Pancreas (tissue), 10 donors: ENCODE results near the gene LRRIQ4. TPM values are rescaled to one million over a fixed set of nuclear protein-coding genes. Genes with fewer than 3 reads are reported as not detected.
A peak's percentile ranks its signal among the peaks of the same experiment; 100 is the strongest.

Experiments
- ATAC-seq, 4 donors: fragments of 200-7000 bp; cut with Tn5 transposase; one replicate each; pipeline versions ENCODE4 v1.8.0 to v1.9.1; 2020; ENCODE audit warnings: mild to moderate bottlenecking in 4 of 4, moderate library complexity in 4 of 4
- DNase-seq, 6 donors: peaks; one replicate each; pipeline ENCODE4 v3.0.0-alpha.2; 2020
- FAIRE-seq: peaks from 2 replicates; lab custom pipeline; 2012; peaks lifted over from hg19 to GRCh38; lab: Jason Lieb, UNC
- H3K27ac ChIP-seq, 4 donors: fragments of 200-600 bp; sonication (generic); 1 replicate in 3 of 4; 2 replicates in 1 of 4; pipeline versions ENCODE4 v1.5.0 to v1.8.0; 2020
- H3K27me3 ChIP-seq, 4 donors: fragments of 200-600 bp; one replicate each; pipeline ENCODE4 v1.8.0; 2021
- H3K36me3 ChIP-seq, 3 donors: fragments of 200-600 bp; sonication (generic) in 1 of 3; one replicate each; pipeline versions ENCODE4 v1.5.0 to v1.8.0; 2020 to 2021
- H3K4me1 ChIP-seq, 3 donors: fragments of 200-600 bp; one replicate each; pipeline ENCODE4 v1.8.0; 2021
- H3K4me3 ChIP-seq, 4 donors: fragments of 200-600 bp; sonication (generic) in 2 of 4; one replicate each; pipeline versions ENCODE4 v1.5.0 to v1.8.0; 2020 to 2021
- H3K9me3 ChIP-seq, 4 donors: fragments of 200-600 bp; one replicate each; pipeline ENCODE4 v1.8.0; 2021
- CTCF ChIP-seq, 4 donors: fragments of 200-600 bp; sonication (generic) in 3 of 4; IDR thresholded peaks; one replicate each; pipeline versions ENCODE4 v1.5.0 to v1.8.0; 2021; ENCODE audit warnings: antibody characterized with exemption in 4 of 4
- WGBS, 2 donors: extraction: QIAGEN DNeasy Blood & Tissue Kit; methylation state at CpG; one replicate each; pipeline ENCODE4 v1.1.7; 2013; 5-methylcytosine and 5-hydroxymethylcytosine counted together
- intact Hi-C, 3 donors: fragments of 100-400 bp; cut with DNase I; formaldehyde crosslinking; loops; one replicate each; pipeline versions ENCODE4 v1.11.1 to v1.14.2; 2022
- polyA plus RNA-seq, 2 donors: library from polyadenylated mRNA; stranded (reverse); fragments of 200-250 nt; gene quantifications; one replicate each; pipeline ENCODE4 v1.2.3, GENCODE V29; 2013
- total RNA-seq, 6 donors: library from RNA; stranded (reverse); fragmentation: NEBNext Ultra II Directional in 4 of 6; extraction: Animal tissue kit (Norgen Biotek cat#: 25700) in 4 of 6; gene quantifications; one replicate each; pipeline versions ENCODE4 v1.2.1 to v1.2.4, GENCODE V29; 2021 to 2023
- donor health status: healthy with polysubstance abuse.
- donor health status: DM: no; HTN: no; CAD: no; lungs with moderate emphysema.
- donor health status: DM: no; HTN: no; CAD: no.
- donor health status: control.
- donor health status: control.
- donor health status: Bipolar disorder and iron deficiency.
- donor health status: DM: yes; HTN: yes; CAD: no.
- donor health status: DM: no; HTN: no; CAD: no.
- donor health status: DM: no; HTN: no; CAD: no.
- donor health status: DM: yes; HTN: yes; CAD: no.

LRRIQ4 gene
- total and polyA plus RNA-seq, 8 donors: not detected

DNA sequence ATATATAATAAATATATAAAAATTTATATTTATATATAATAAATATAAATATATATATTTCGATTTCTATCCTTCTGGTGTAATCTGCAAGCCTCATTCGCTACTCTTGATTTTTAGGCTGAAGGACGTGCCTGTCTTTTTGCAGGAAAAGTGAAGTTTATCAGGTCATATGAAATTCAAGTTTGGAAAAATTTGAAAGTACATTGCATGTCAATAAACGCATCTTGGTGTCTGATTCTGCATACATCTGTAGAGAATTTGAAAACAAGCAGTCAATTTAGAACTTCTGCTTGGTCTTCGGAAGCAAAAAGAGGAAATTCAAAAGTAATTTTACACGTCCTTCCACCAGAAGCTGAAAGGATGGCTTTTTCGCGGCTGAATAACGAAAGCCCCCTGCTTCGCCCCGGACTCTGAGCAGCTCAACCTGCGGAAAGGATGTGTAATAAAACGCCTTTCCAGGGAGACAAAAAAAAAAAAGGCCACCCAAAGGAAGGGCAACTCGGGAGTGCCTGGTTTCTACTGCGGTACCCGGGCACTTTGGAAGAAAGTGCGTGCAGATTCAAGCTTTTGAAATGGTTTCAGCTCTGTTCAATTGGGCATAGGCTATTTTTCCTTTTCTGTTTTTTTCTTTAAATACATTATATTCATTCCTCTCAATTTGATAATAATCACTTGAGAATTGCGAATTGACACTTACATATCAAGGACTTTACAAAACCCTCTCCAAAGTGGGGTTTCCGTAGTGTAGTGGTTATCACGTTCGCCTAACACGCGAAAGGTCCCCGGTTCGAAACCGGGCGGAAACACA is 41.0 kb upstream of the LRRIQ4 start:
- Histone ChIP-seq H3K27ac (peak overlapping the region; percentile 95 to 99 (median 99)), H3K4me3 (peak overlapping the region; percentile 38 to 73 (median 54)), H3K9me3 (no peaks in the 10 kb centered on the region), H3K36me3 (peaks cover 0 to 8% (median 0%) of the 10 kb centered on the region in 3 donors), H3K4me1 (peaks cover 12 to 23% (median 22%) of the 10 kb centered on the region in 3 donors), H3K27me3 (no peaks in the 10 kb centered on the region)
- no peak for TF ChIP-seq CTCF (IDR thresholded peaks at IDR 0.05)
- peak in 4 of 6 donors; percentile 37 to 68 (median 44) for DNase-seq
- WGBS, 2 donors: 0 to 1% methylated on average over 27 of the region's 27 CpGs
- intact Hi-C loops: no loop called here
- peak; percentile 47 for FAIRE-seq
- peak; percentile 32 to 61 (median 56) for ATAC-seq

GRCh38 chr3:169772305-169772896 is 40.3 kb upstream of the LRRIQ4 start:
- H3K36me3 ChIP-seq: peaks cover 0 to 8% (median 0%) of the 10 kb centered on the region in 3 donors
- no peaks in the 10 kb centered on the region for H3K9me3 ChIP-seq
- FAIRE-seq (no peak), ATAC-seq (peak; percentile 65 to 84 (median 72)), DNase-seq (peak in 5 of 6 donors; percentile 74 to 84 (median 79))
- H3K27me3 ChIP-seq: no peaks in the 10 kb centered on the region
- peak overlapping the region; percentile 60 to 83 (median 72) for H3K4me3 ChIP-seq
- intact Hi-C loops: no loop called here
- peaks cover 12 to 23% (median 22%) of the 10 kb centered on the region in 3 donors for H3K4me1 ChIP-seq
- H3K27ac ChIP-seq: peak overlapping the region; percentile 95 to 99 (median 99)
- TF ChIP-seq CTCF (IDR thresholded peaks at IDR 0.05): no peak
- WGBS, 2 donors: 0% methylated on average over 15 of the region's 15 CpGs

DNA sequence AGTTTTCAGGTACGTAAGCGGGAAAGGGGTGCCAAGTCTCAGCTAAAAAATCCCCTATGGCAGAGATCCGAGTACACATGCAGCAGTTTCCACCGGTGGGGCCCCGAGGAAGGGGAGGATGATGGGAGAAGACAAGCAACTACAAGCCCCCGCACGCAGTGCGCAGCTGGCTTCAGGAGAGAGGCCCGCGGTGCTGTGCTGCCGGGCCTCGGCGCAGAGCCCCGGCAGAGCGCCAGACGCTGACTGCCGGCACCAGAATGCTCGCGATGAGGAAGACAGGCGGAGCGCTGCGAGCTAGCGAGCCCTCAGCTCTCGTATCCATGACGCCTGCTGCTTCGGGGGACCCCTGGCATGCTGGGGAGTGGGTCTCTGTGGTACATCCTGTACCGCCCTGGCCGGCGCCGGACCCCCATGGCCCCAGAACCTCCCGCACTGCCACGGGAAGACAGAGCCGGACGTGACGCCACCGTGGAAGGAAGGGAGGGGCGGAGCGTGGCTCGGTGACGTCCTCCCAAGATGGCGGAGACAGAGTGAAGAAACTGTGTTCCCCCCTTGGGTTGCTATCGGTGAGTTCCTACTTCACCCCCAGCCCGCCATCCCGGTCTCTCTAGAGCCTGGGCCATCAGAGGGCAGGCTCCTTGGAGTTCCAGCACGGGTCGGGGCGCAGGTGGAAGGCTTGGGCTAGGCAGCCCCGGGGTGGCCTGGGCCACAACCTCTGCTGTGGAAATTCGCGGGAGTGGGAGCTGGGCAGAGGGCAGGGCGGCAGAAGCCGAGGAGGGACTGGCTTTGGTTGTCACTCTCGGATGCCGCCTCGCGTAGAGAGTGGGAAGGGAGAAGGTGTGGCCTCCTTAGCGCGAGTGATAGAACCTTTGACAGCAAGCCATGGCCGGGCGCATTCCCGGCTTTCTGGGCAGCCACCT is 39.5 kb upstream of the LRRIQ4 start, which contains the start of gene MYNN:
MYNN (plus strand) TSS at position 500 of the 920 bp plus-strand sequence. CDS start 900 bp downstream, outside the sequence.
- H3K27ac ChIP-seq: peak within 1 kb of the TSS; percentile 95 to 99 (median 99)
- 0% methylated on average over 56 to 61 of the region's 61 CpGs for WGBS, 2 donors
- ATAC-seq: peak; percentile 87 to 96 (median 90)
- no peaks in the 10 kb centered on the region for H3K9me3 ChIP-seq
- no peak for TF ChIP-seq CTCF (IDR thresholded peaks at IDR 0.05)
- H3K27me3 ChIP-seq: no peaks in the 10 kb centered on the region
- H3K36me3 ChIP-seq: peaks cover 0 to 8% (median 0%) of the 10 kb centered on the region in 3 donors
- DNase-seq: peak; percentile 86 to 95 (median 92)
- intact Hi-C loops: no loop called here
- peak within 1 kb of the TSS; percentile 60 to 83 (median 72) for H3K4me3 ChIP-seq
- H3K4me1 ChIP-seq: peaks cover 12 to 23% (median 22%) of the 10 kb centered on the region in 3 donors
- no peak for FAIRE-seq

DNA sequence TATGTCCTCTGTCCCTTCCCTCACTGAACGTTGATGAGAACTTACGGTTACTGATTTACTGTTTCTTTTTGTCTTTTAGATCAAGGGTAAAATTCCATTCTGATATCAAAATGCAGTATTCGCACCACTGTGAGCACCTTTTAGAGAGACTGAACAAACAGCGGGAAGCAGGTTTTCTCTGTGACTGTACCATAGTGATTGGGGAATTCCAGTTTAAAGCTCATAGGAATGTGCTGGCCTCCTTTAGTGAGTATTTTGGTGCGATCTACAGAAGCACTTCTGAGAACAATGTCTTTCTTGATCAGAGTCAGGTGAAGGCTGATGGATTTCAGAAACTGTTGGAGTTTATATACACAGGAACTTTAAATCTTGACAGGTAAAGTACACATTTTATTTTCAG is 38.5 kb upstream of the LRRIQ4 start:
- intact Hi-C loops: no loop called here
- H3K27ac ChIP-seq: no peak overlapping the region
- DNase-seq (no peak), ATAC-seq (no peak), FAIRE-seq (no peak)
- H3K36me3 ChIP-seq: peaks cover 0 to 12% (median 0%) of the 10 kb centered on the region in 3 donors
- H3K4me3 ChIP-seq: peak overlapping the region in 3 of 4 donors; percentile 60 to 83 (median 73)
- no peaks in the 10 kb centered on the region for H3K27me3 ChIP-seq
- H3K9me3 ChIP-seq: no peaks in the 10 kb centered on the region
- no peak for TF ChIP-seq CTCF (IDR thresholded peaks at IDR 0.05)
- peaks cover 12 to 23% (median 22%) of the 10 kb centered on the region in 3 donors for H3K4me1 ChIP-seq
- WGBS, 2 donors: 20 to 22% methylated on average over 5 of the region's 5 CpGs
